GM06990 (cell line): Measurements from ENCODE around the gene MYL7.

Experiments used
- DNase-seq: peaks from one replicate; pipeline ENCODE4 v3.0.0-alpha.2; 2011; ENCODE audit not compliant: insufficient read length; ENCODE audit errors: extremely low read depth
- H3K27me3 ChIP-seq: replicated peaks from 2 replicates; pipeline ENCODE4 v1.6.0; 2011; ENCODE audit warnings: low read length; ENCODE audit not compliant: control insufficient read depth, insufficient read depth
- H3K36me3 ChIP-seq: 2 replicates; pipeline ENCODE4 v1.5.1; 2011; ENCODE audit warnings: low read length; ENCODE audit not compliant: control insufficient read depth, insufficient read depth
- H3K4me3 ChIP-seq: replicated peaks from 2 replicates; pipeline ENCODE4 v1.5.1; 2011; ENCODE audit warnings: low read depth, mild to moderate bottlenecking, control low read depth, low read length
- TF ChIP-seq, protein P1 (sequence below): IDR thresholded peaks from 2 replicates; pipeline ENCODE4 v1.5.1; 2011; ENCODE audit warnings: low read length, control low read depth, mild to moderate bottlenecking, inconsistent platforms; ENCODE audit not compliant: insufficient read depth, poor library complexity, severe bottlenecking

MYL7 gene

DNA sequence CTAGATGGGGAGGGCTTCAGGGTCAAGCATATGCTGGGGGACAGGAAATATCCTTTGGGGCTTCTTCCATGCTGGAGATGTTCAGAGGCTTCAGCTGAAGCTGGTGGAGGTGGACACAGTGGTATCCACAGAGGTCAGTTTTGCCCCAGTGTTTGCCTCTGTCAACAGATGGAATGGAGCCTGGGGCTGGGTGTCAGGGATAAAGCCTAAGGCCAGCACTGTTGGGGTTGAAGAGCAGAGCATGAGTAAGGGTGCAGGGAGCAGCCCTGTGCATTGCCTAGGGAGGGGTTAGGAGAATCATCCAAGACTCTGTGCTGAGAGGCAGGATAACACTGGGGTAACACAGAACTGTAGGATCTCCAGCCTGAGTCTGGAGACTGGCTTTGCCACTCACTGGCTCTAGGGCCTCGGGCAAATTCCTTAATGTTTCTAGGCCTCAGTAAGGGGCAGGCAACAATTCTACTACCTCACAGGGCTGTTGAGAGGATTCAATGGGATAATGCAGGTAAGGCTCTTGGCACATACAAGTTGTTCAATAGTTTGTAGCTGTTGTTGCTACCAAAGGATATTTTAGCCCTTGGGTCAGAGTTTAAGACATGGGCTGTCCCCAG, 21.8 kb upstream of the MYL7 start:
- no peak for DNase-seq
- TF ChIP-seq, protein P1, sequence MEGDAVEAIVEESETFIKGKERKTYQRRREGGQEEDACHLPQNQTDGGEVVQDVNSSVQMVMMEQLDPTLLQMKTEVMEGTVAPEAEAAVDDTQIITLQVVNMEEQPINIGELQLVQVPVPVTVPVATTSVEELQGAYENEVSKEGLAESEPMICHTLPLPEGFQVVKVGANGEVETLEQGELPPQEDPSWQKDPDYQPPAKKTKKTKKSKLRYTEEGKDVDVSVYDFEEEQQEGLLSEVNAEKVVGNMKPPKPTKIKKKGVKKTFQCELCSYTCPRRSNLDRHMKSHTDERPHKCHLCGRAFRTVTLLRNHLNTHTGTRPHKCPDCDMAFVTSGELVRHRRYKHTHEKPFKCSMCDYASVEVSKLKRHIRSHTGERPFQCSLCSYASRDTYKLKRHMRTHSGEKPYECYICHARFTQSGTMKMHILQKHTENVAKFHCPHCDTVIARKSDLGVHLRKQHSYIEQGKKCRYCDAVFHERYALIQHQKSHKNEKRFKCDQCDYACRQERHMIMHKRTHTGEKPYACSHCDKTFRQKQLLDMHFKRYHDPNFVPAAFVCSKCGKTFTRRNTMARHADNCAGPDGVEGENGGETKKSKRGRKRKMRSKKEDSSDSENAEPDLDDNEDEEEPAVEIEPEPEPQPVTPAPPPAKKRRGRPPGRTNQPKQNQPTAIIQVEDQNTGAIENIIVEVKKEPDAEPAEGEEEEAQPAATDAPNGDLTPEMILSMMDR = no peak

GRCh38 chr7:44162179-44162578, 21.0 kb upstream of the MYL7 start:
- Histone ChIP-seq H3K27me3 (no peaks in the 10 kb centered on the region), H3K4me3 (no peak overlapping the region), H3K36me3 (no peaks in the 10 kb centered on the region)
- TF ChIP-seq, protein P1 = no peak
- no peak for DNase-seq

More for the DNA sequence above, 21.8 kb upstream of the MYL7 start:
- no peaks in the 10 kb centered on the region for H3K36me3 ChIP-seq
- no peak overlapping the region for H3K4me3 ChIP-seq
- H3K27me3 ChIP-seq = no peaks in the 10 kb centered on the region

- Histone ChIP-seq H3K4me3 (no peak overlapping the region), H3K27me3 (no peaks in the 10 kb centered on the region), H3K36me3 (no peaks in the 10 kb centered on the region)
- DNase-seq = no peak
- TF ChIP-seq, protein P1 = no peak
Measured at GRCh38 chr7:44161371-44161770, 20.2 kb upstream of the MYL7 start.

GRCh38 chr7:44159824-44160630, 18.9 kb upstream of the MYL7 start:
- TF ChIP-seq, protein P1 = no peak
- H3K4me3 ChIP-seq = no peak overlapping the region
- H3K27me3 ChIP-seq = no peaks in the 10 kb centered on the region
- no peaks in the 10 kb centered on the region for H3K36me3 ChIP-seq
- no peak for DNase-seq

DNA sequence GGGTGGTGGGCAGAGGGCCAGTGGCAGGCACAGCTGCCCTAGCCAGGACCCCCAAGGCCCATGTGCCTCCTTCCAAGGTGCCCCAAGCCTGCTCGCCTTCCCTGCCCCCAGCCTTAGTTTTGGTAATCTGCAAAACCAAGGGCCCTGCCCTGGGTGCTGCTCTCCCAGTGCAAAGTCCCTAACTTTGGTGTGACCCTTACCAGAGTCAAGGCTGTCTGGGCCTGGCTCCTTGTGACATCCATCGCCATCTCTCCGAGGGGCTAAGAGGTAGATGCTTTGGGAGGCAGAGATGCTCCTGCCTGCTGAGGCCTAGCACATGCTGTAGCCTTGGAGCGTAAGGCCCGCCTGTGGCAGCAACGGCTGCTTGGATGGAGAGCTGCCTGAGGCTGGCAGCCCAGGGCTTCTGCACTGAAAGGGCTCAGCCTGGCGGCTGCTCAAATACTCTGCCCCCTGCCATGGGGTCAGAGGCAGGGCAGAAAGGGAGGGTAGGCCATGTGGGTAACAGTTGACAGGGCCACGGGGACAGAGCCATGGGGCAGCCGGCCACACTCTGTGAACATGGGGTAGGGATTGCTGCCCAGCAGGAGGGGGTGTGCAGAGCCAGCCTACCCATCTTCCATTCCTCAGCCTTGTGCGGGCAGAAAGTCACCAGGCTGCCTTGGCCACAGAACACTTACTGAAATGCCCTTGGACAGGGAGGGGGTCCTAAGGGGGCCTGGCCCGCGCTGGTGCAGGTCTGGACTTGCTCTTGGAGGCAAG, 17.9 kb upstream of the MYL7 start:
- H3K4me3 ChIP-seq = no peak overlapping the region
- no peaks in the 10 kb centered on the region for H3K36me3 ChIP-seq
- DNase-seq = no peak
- TF ChIP-seq, protein P1 = no peak
- H3K27me3 ChIP-seq = no peaks in the 10 kb centered on the region
